Stimulated activated CD4-positive, alpha-beta T cell treated with anti-CD3 and anti-CD28 coated beads, Interleukin-4, amount 100 ng/mL, for 48 hours (primary cell): Measurements from ENCODE around the gene AQP7.
"Not testable (repeated sequence)": the region's sequence is repeated elsewhere in the genome, so short reads cannot be mapped to it uniquely, and the experiment has no call there.

Experiments used
- DNase-seq, 2 donors: peaks; one replicate each; pipeline ENCODE4 v3.0.0-alpha.2; 2020; ENCODE audit warnings: low read depth in 2 of 2

Gene AQP7

GRCh38 chr9:33395159-33395879, 7.0 kb downstream of the AQP7 start:
- not testable (repeated sequence) for DNase-seq

GRCh38 chr9:33393986-33394385, 8.4 kb downstream of the AQP7 start:
- DNase-seq, result not testable (repeated sequence)

DNA sequence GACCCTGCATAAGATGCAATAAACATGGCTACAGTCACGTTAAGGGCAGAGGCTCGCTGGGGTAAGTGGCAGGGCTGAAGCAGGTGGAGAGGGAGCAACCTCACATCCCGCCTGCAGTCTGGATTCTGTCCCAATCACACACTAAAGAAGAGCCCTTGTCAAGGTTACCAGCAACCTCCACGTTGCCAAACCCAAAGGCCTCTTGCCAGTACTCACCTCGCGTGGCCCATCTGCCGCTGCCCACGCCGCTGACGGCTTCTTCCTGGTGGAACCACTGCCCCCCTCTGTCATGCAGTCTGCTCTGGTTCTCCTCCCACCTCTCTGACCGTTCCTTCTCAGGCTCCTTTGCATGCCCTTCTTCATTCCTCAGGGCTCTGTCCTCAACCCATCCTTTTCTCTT, 8.8 kb downstream of the AQP7 start:
- DNase-seq, result no peak

GRCh38 chr9:33392591-33393021, 9.8 kb downstream of the AQP7 start:
- DNase-seq, result not testable (repeated sequence)

- DNase-seq, result not testable (repeated sequence)
These were observed 11.1 kb downstream of the AQP7 start for GRCh38 chr9:33391111-33391771.

GRCh38 chr9:33388110-33388994, 14.0 kb downstream of the AQP7 start:
- DNase-seq, result no peak

- DNase-seq, result not testable (repeated sequence)
These were observed 15.4 kb downstream of the AQP7 start for GRCh38 chr9:33386998-33387397.

- not testable (repeated sequence) for DNase-seq
These were observed 15.7 kb downstream of the AQP7 start for GRCh38 chr9:33386641-33386996.

GRCh38 chr9:33385979-33386640, 16.3 kb downstream of the AQP7 start:
- not testable (repeated sequence) for DNase-seq

GRCh38 chr9:33385536-33385935, 16.8 kb downstream of the AQP7 start:
- DNase-seq, result not testable (repeated sequence)

DNA sequence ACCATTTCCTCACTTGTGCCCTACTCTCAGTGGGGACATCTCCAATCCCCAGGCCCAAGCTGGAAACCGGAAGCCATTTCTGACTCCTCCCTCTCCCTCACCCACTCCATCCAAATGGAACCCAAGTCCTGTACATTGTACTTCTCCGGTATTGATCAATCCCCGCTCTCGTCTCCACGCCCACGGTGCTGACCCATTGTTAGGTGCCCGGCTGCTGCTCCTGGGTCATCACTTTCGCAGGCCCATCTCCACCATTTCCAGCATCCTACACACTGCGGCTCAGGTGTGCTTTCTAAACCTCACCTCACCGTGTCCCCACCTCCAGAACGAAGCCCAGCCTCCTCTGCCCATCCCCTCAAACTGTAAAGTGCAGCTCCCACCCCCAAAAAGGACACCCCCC, 19.0 kb downstream of the AQP7 start:
- not testable (repeated sequence) for DNase-seq

GRCh38 chr9:33382397-33382796, 20.0 kb downstream of the AQP7 start:
- DNase-seq, result not testable (repeated sequence)

DNA sequence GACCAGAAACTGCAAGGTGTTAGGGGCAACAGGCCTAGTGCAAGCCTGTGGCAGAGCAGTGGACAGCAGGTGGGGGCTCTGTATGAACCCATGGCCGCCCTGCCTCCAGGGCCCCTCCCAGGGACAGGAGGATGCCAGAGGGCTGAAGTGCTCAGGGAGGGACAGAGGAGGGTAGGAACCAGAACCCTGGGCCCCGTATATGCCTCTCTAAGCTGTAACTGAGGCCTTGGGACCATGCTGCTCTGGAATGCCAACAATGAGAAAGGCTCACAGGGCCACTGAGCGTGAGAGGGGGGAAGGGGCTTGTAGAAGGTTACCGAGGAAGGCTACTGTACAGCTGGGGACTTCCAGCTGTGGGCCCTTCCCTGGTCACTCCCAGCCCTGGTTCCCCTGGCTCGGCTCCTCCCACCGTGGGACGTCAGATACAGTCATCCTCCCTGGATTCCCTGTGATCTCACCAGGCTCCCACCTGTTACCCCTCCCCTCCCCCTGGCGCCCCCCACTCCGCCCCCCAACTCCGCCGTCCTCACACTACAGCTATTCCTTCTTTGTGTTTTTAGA, 21.1 kb downstream of the AQP7 start:
- no peak for DNase-seq

GRCh38 chr9:33380390-33381094, 21.8 kb downstream of the AQP7 start:
- no peak for DNase-seq

- no peak for DNase-seq
These were observed 22.5 kb downstream of the AQP7 start for GRCh38 chr9:33379666-33380389.

- no peak for DNase-seq
These were observed 24.1 kb downstream of the AQP7 start for GRCh38 chr9:33378121-33378795.

GRCh38 chr9:33377089-33377715, 25.2 kb downstream of the AQP7 start:
- DNase-seq, result no peak

- DNase-seq, result no peak
These were observed 26.5 kb downstream of the AQP7 start for GRCh38 chr9:33375841-33376321.
